Mesendoderm (in vitro differentiated cells): Measurements from ENCODE around the gene VTI1A.
"Not testable (repeated sequence)": the region's sequence is repeated elsewhere in the genome, so short reads cannot be mapped to it uniquely, and the experiment has no call there.

ENCODE experiments used
- DNase-seq: peaks from one replicate; pipeline ENCODE4 v3.0.0; 2013
- H2AK5ac ChIP-seq: 2 replicates; pipeline ENCODE4 v1.6.1; 2013; ENCODE audit warnings: low read length, inconsistent platforms
- H2BK120ac ChIP-seq: 2 replicates; pipeline ENCODE4 v1.6.1; 2013; ENCODE audit warnings: low read depth, mild to moderate bottlenecking, low read length, moderate library complexity, mixed read lengths
- H2BK15ac ChIP-seq: replicated peaks from 2 replicates; pipeline ENCODE4 v1.6.1; 2013; ENCODE audit warnings: low read depth, mild to moderate bottlenecking, moderate library complexity
- H2BK5ac ChIP-seq: 2 replicates; pipeline ENCODE4 v1.6.1; 2013; ENCODE audit warnings: low read length, inconsistent platforms
- H3K18ac ChIP-seq: 2 replicates; pipeline ENCODE4 v1.6.1; 2013; ENCODE audit warnings: mild to moderate bottlenecking, low read length, mixed read lengths
- H3K23ac ChIP-seq: one replicate; pipeline ENCODE4 v1.6.1; 2013; ENCODE audit warnings: low read length
- H3K27ac ChIP-seq: 2 replicates; pipeline ENCODE4 v1.5.1; 2013; ENCODE audit warnings: low read depth, mild to moderate bottlenecking, inconsistent platforms, low read length, moderate library complexity
- H3K27me3 ChIP-seq: 2 replicates; pipeline ENCODE4 v1.6.1; 2013; ENCODE audit warnings: low read length, control low read depth, mild to moderate bottlenecking, inconsistent platforms; ENCODE audit not compliant: insufficient read depth, poor library complexity
- H3K36me3 ChIP-seq: 2 replicates; pipeline ENCODE4 v1.6.1; 2013; ENCODE audit warnings: low read length, inconsistent platforms; ENCODE audit not compliant: control insufficient read depth, insufficient read depth
- H3K4ac ChIP-seq: one replicate; pipeline ENCODE4 v1.6.1; 2013; ENCODE audit warnings: low read depth, mild to moderate bottlenecking, low read length, moderate library complexity
- H3K4me1 ChIP-seq: 2 replicates; pipeline ENCODE4 v1.6.1; 2013; ENCODE audit warnings: low read depth, low read length, inconsistent platforms; ENCODE audit not compliant: control insufficient read depth
- H3K4me2 ChIP-seq: 2 replicates; pipeline ENCODE4 v1.6.1; 2013; ENCODE audit warnings: low read length
- H3K4me3 ChIP-seq: 2 replicates; pipeline ENCODE4 v1.5.1; 2013; ENCODE audit warnings: mild to moderate bottlenecking, low read length
- H3K56ac ChIP-seq: one replicate; pipeline ENCODE4 v1.6.1; 2013; ENCODE audit warnings: low read length
- H3K79me1 ChIP-seq: 2 replicates; pipeline ENCODE4 v1.6.1; 2013; ENCODE audit warnings: low read length, inconsistent platforms
- H3K79me2 ChIP-seq: 2 replicates; pipeline ENCODE4 v1.6.1; 2013; ENCODE audit warnings: mild to moderate bottlenecking, low read length; ENCODE audit not compliant: control insufficient read depth, insufficient read depth
- H3K9ac ChIP-seq: 2 replicates; pipeline ENCODE4 v1.6.1; 2013; ENCODE audit warnings: low read length, inconsistent platforms
- H4K5ac ChIP-seq: one replicate; pipeline ENCODE4 v1.6.1; 2013; ENCODE audit warnings: low read length
- H4K8ac ChIP-seq: one replicate; pipeline ENCODE4 v1.6.1; 2013; ENCODE audit warnings: low read depth, mild to moderate bottlenecking, control low read depth, low read length, moderate library complexity
- WGBS: extraction: QIAGEN DNeasy Blood & Tissue Kit; methylation state at CpG from one replicate; pipeline ENCODE4 v1.1.7; 2013; ENCODE audit warnings: low lambda C conversion rate, missing lambda C conversion rate; ENCODE audit not compliant: insufficient coverage; ENCODE audit errors: extremely low coverage; 5-methylcytosine and 5-hydroxymethylcytosine counted together

The VTI1A gene

DNA sequence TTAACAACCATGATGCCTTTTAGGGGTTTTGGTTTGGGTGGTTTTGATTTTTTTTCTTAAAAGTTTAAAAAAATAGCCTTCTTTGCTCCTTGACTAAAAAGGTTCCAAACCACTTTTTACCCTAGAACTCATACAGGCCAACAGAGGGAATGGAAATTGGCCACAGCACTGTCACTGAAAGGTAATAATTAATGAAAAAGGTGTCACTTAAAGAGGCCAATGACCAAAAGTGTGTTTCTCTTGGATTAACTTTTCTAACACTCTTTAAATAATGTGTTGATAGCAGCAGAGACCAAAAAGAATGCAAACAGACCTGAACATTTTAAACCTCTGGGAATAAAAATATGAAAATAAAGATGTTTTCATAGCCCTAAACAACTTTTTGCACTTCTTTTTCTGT lies 282.0 kb downstream of the VTI1A start:
- no peak overlapping the region for H3K4me2 ChIP-seq
- peaks cover 5% of the 10 kb centered on the region for H3K4me1 ChIP-seq
- H3K27me3 ChIP-seq, result no peaks in the 10 kb centered on the region
- no peaks in the 10 kb centered on the region for H3K36me3 ChIP-seq
- DNase-seq, result no peak
- H2BK120ac ChIP-seq, result no peak overlapping the region
- no peaks in the 10 kb centered on the region for H3K79me1 ChIP-seq
- no peak overlapping the region for H3K4ac ChIP-seq
- H2BK5ac ChIP-seq, result no peak overlapping the region
- no peak overlapping the region for H4K5ac ChIP-seq
- H3K4me3 ChIP-seq, result no peak overlapping the region
- H3K23ac ChIP-seq, result no peak overlapping the region
- H3K9ac ChIP-seq, result no peak overlapping the region
- H3K18ac ChIP-seq, result no peak overlapping the region
- no peak overlapping the region for H3K27ac ChIP-seq
- H3K56ac ChIP-seq, result no peak overlapping the region
- H2BK15ac ChIP-seq, result no peak overlapping the region
- no peaks in the 10 kb centered on the region for H3K79me2 ChIP-seq
- H2AK5ac ChIP-seq, result no peak overlapping the region
- H4K8ac ChIP-seq, result no peak overlapping the region

DNA sequence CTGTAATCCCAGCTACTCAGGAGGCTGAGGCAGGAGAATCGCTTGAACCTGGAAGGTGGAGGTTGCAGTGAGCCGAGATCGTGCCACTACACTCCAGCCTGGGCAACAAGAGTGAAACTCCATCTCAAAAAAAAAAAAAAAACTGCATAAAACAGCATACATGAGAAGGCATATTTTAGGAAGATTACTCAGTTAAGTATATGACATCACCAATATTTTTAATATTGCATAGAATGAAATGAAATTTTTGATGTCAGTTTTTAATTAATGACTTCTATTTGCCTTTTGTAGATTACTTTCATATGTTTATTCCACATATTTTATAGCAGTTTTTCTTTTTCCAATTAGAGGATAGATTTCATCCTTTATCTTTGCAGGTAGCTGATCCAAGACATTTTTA lies 284.4 kb downstream of the VTI1A start:
- H3K79me1 ChIP-seq, H3K4me1 ChIP-seq, H3K4me2 ChIP-seq, H3K18ac ChIP-seq, H3K4me3 ChIP-seq, H3K9ac ChIP-seq, H3K27ac ChIP-seq, H2AK5ac ChIP-seq, H3K36me3 ChIP-seq, H3K27me3 ChIP-seq, H4K5ac ChIP-seq, DNase-seq, H2BK5ac ChIP-seq, H3K79me2 ChIP-seq, H3K4ac ChIP-seq, H2BK120ac ChIP-seq, H2BK15ac ChIP-seq, H4K8ac ChIP-seq, H3K23ac ChIP-seq, H3K56ac ChIP-seq: not testable (repeated sequence)
- no CpG with 5 or more reads among the region's 3 CpGs for WGBS

DNA sequence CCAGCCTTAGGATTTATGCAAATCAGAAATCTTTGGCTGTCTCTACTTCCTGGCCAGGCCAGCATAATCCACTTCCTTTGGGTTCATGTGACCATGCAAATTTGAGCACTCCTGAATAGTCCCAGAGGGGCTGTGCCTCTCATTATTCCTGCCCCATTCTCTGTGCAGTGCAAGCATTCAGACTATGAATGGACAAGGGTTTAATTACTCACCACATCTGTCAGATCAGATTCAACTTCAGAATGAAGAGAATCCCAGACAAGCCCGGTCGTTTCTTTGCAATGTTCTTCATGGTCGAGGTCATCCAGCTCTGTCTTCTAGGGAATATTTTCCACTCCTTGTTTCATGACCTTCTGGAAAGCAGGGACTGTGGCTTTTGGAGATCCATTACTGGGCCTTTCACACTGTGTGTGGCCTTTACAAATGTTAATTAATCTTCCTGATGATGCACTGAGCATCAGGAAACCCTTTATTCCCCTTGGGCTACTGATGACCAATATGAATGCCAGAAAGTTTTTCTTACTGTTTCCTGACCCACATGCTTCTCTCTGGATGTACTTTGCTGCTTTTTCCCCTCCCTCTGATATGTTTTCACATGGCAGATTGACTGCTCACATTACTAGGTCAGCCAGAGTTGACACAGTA lies 285.4 kb downstream of the VTI1A start:
- Histone ChIP-seq H4K8ac (no peak overlapping the region), H3K79me2 (no peaks in the 10 kb centered on the region), H3K79me1 (no peaks in the 10 kb centered on the region), H2BK15ac (no peak overlapping the region), H2BK5ac (no peak overlapping the region), H3K36me3 (no peaks in the 10 kb centered on the region), H3K4me1 (peaks cover 5% of the 10 kb centered on the region), H3K27ac (no peak overlapping the region), H3K18ac (no peak overlapping the region), H3K4ac (peak overlapping the region; percentile 70), H3K56ac (no peak overlapping the region), H3K4me3 (no peak overlapping the region), H3K27me3 (no peaks in the 10 kb centered on the region), H2AK5ac (no peak overlapping the region), H3K9ac (no peak overlapping the region), H4K5ac (no peak overlapping the region), H3K23ac (no peak overlapping the region), H2BK120ac (no peak overlapping the region), H3K4me2 (no peak overlapping the region)
- DNase-seq, result peak; percentile 36
- no CpG with 5 or more reads among the region's 3 CpGs for WGBS

DNA sequence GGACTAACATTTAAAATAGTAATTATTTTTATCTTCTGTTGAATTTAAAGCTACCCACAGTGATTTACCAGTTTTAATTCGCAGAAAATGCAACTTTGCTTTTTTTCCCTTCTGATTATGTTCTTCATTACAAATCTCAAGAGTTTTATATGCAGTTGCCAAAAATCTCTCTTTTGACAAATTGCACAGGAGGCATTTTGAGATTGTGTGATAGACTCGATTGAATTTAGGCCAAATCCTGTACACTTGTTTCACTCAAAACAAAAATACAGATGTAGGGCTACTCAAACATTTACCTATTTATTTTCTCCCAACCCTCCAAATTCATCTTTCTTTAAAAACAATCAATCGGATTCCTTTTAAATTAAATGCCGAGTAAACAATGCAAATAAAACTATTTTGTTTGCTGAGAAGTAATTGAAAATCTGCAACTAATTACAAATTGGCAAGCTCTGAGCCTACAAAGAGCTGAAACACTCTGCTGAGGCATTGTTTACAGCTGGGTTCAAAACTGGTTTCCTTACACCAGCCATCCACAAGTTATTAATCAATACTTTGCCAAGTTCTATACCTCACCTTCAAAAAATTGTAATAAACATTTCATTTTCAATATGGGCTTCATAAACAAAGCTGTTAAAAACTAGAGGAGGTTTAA lies 288.2 kb downstream of the VTI1A start:
- H3K4me1 ChIP-seq, result peaks cover 2% of the 10 kb centered on the region
- no peak overlapping the region for H2BK15ac ChIP-seq
- no peak overlapping the region for H2BK5ac ChIP-seq
- H2AK5ac ChIP-seq, result no peak overlapping the region
- no peak overlapping the region for H3K4me2 ChIP-seq
- no peaks in the 10 kb centered on the region for H3K36me3 ChIP-seq
- no peak overlapping the region for H3K9ac ChIP-seq
- H3K79me1 ChIP-seq, result no peaks in the 10 kb centered on the region
- H4K5ac ChIP-seq, result no peak overlapping the region
- no peak overlapping the region for H3K23ac ChIP-seq
- no peak overlapping the region for H3K4me3 ChIP-seq
- H3K79me2 ChIP-seq, result no peaks in the 10 kb centered on the region
- H3K56ac ChIP-seq, result no peak overlapping the region
- DNase-seq, result no peak
- H3K4ac ChIP-seq, result no peak overlapping the region
- H2BK120ac ChIP-seq, result no peak overlapping the region
- H4K8ac ChIP-seq, result no peak overlapping the region
- no peak overlapping the region for H3K18ac ChIP-seq
- H3K27me3 ChIP-seq, result no peaks in the 10 kb centered on the region
- H3K27ac ChIP-seq, result no peak overlapping the region
- WGBS, result 100% methylated on average over 2 of the region's 4 CpGs

DNA sequence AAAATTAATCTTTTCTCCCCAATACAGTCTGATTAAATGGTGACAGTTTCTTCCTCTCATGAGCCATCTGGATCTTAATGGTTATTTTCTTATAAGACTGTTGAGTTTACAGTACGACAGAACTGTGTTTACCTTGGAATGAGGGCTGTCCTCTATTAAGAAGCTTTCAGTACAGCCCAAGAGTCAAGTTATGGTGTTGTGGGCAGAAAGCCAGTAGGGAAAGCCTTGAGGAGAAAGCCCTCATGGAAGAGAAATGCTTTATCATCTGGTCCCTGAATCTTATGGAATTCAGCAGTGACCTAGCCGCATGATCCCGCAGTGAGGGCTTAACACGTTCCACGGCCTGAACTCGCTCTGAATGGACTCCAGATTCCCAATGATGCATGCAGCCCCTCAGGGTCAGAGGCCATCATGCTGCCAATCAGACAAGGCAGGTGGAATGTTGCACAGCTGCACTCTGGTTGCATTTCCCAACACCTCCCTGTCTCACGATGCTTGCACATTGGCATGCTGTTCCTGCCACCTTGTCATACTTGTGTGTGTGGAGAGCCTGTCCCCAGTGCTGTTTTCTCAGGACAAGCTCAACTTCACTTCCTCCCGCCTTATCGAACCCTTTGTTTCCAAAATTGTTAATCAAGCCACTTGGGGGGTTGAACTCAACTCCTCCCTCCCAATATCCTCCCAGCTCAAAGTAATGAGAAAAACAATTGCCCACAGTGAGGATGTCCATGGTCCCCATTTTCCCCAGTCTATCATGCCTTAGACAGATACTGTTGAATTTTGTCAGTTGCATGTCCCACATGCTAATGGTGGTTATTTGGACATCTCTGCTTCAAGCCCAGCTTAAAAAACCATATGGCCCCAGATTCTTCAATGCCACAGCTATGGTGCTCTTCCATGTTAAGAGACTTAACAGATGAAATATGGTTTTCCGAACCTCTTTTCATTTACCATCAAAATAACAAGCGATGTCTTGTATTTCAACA lies 291.9 kb downstream of the VTI1A start:
- no peaks in the 10 kb centered on the region for H3K27me3 ChIP-seq
- H3K18ac ChIP-seq, result no peak overlapping the region
- no peak overlapping the region for H3K23ac ChIP-seq
- H4K8ac ChIP-seq, result no peak overlapping the region
- no peaks in the 10 kb centered on the region for H3K4me1 ChIP-seq
- H2BK5ac ChIP-seq, result no peak overlapping the region
- no peaks in the 10 kb centered on the region for H3K36me3 ChIP-seq
- H2BK120ac ChIP-seq, result no peak overlapping the region
- H4K5ac ChIP-seq, result no peak overlapping the region
- H3K56ac ChIP-seq, result no peak overlapping the region
- H3K4ac ChIP-seq, result no peak overlapping the region
- no CpG with 5 or more reads among the region's 11 CpGs for WGBS
- H3K79me2 ChIP-seq, result no peaks in the 10 kb centered on the region
- no peak overlapping the region for H2BK15ac ChIP-seq
- H3K4me2 ChIP-seq, result no peak overlapping the region
- no peak overlapping the region for H3K4me3 ChIP-seq
- no peak overlapping the region for H3K27ac ChIP-seq
- no peak overlapping the region for H3K9ac ChIP-seq
- H3K79me1 ChIP-seq, result no peaks in the 10 kb centered on the region
- H2AK5ac ChIP-seq, result no peak overlapping the region
- no peak for DNase-seq
